ENCODE measurements around the gene CCNY.

Gene CCNY

DNA sequence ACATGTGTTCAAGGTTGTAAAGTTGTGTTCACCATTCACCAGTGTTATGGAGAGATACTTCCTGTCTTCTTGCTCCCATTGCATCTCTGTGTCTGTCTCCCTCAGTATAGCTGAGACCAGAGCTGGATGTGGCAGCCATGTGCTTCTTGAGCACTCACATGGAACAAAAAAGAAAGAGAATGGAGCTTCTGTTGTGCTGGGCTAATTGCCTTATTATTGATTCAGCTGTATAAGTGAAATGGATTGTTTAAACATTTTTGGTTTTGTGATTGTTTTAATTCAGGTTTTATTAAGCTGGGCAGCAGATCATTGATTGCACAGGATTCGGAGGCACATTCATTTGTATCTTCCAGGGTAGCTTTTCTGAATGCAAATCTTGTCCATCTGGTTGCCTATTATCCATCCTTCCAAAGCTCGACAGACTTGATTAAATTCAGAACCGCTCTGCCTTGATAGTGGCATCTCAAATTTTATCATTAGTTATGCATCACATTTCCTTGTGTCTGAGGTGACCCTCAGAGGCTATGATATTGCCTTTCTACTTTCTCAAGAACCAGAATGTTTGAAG lies 119.9 kb downstream of the CCNY start:
- no peak for DNase-seq

DNA sequence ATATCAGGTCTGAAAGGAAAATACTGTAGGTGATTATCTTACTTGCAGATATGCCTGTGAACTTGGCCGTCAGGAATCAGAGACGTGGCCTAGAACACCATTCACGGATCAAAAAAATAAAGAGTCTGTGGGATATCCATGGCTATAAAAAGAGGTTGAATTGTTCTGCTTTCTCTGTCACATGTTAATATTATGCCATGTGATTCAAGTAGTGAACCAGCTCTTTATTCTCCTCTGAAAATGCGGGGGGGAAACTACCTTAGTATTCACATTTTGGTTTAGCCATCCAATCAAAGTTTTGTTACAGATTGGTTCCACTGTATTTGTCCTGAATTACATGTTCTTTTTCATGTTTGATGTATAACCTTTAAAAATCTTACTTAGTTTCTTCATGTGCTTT lies 120.5 kb downstream of the CCNY start:
- no peak for DNase-seq

DNA sequence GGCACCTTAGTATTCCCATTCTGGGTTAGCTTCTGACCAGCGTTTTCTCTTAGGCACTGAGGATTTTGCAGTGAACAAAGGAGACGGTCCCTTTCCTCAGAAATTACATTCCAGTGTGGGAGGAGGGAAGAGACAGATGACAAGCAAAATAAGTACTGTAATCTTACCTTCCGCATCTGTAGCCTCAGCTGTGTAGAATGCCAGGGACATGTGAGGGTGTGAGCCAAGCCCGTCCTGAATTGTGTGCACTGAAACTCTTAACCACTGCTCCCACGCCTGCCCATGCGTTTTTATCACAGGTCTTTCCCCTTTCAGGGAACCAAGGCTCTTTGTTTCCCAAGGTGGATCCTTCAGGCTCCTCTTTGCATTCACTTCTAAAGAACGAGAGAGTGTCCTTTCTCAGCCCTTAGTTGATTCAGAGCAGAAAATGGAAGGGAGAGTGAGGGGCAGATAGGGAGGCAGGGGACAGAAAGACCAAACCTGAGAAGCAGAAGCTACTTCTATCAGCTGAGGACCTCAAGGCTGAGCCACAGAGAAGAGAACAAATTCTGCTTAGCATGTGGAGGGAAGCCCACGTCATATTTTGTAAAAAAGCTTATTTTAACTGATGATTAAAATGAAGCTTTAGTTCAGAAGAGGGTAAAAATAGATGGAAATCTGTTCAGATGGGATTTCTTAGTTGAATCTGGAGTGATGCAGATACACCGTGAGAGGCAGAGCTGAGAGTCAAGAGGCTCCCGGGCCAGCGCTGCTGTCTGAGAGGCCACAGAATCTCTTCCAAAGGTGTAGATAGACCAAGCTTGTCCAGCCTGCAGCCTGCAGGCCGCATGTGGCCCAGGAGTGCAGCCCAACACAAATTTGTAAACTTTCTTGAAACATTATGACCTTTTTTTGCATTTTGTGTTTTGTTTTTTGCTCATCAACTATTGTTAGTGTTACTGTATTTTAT lies 122.5 kb downstream of the CCNY start:
- DNase-seq = no peak

DNA sequence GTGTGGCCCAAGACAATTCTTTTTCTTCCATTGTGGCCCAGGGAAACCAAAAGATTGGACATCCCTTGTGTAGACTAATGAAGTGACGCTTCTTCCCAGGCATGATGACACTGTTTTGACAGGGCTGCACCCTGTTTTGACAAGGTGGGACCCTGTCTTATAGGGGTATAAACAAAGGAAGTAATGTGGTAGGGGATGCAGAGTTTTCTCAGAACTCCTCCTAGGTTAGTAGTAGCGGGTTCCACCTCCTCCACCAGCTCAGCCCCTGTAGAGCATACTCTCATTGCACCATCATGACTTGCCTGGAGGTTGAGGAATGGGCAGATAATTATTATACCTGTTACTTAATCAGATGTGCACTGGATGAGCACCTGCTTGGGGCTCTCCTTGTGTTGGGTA lies 123.1 kb downstream of the CCNY start:
- no peak for DNase-seq

DNA sequence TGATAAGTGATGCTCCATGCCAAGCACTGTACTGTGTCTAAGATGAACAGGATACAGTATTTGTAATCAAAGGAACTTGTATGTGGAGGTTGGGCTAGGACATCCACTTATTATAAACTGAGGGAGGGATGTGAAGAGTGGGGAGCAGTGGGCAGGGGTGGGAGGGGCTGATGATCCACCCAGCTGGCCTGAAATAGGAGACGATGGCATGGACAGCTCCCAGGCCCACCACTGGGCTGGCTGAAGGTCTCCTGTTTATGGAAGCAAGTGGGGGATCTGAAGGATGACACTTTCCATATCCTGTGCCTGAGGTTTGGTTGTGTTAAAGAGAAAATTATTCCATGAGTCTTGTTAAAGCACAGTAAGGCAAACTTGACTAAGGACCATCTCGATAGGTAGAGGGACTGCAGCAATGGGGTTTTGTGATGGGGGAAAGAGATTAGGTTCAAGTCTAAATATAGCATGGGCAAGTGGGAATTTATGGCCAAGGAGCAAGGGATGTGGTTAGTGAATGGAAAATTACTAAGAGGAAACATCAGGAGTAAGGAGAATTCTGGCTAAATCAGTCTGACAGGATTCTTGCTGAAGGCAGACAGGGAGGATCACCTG lies 124.6 kb downstream of the CCNY start:
- no peak for DNase-seq

DNA sequence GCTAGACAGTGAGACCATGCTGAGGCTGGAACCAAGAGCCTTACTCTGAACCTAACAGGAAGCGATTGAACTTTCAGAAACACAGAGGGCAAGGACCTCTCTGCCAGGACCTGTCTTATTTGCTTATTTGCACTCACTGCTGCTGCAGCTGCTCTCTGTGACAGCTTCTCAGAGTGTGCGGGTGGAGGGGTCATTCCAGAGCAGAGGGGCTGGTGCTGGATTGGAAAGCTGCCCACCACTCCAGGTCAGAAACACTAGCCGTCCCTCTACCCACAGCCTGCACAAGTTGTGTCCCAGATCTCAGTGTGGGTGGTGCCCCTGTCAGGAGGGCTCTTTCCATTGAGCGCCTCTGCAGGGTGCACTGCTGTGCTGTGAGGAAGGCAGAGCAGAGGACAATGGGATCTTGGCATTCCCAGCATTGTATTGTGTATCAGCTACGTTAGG lies 126.2 kb downstream of the CCNY start:
- peak in 5 of 14 donors; percentile 26 to 51 (median 40) for DNase-seq

DNA sequence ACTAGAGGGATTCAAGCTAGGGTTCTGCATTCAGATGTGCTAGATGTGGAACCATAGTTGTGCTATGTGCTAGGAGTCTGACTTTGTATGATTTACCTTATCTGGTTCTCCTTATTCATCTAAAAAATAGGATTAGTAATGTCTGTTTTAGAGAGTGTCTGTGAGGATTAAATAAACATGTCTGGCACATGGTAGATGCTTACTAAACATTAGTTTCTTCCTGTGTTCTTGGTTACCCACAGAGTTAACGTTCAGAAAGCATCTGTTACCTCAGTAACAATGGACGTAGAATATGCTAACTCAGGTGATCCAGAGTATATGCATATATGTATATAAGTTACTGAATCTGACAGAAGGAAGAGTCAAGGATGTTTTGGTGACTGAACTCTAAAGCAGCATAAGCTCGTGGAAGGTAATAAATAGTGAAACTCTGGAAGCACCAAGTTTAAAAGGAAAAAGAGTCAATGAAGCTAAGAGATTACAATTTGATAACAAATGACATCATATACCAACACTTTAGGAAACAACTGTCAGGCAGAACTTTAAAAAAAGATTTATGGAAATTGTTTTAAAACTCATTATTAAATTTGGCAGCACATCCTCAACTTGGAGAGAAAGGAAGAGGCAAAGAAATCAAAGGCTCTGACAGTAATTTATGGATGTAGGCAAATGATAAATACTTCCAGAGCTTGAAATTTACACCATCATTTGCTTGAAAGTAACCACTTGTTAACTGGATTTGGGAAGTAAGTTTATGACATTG lies 127.0 kb downstream of the CCNY start:
- DNase-seq = no peak

DNA sequence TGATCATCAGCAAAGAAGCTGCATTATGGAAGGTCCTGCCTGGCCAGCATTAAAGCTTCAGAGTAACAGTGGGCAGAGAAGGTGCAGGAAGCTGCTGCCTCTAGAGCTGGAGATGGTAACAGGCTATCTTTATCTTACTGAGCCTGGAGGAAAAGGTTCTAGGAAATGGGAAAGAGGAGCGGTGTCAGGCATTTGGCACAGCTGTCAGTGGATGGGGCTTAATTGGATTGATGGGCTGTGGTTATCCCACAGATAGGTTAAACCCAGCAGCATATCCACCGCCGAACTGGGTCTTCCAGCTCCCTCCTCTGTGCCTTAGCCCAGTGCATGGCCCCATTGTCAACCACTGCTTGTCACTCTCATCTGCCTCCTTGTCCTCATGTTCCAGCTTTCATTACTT lies 127.6 kb downstream of the CCNY start:
- DNase-seq = no peak

DNA sequence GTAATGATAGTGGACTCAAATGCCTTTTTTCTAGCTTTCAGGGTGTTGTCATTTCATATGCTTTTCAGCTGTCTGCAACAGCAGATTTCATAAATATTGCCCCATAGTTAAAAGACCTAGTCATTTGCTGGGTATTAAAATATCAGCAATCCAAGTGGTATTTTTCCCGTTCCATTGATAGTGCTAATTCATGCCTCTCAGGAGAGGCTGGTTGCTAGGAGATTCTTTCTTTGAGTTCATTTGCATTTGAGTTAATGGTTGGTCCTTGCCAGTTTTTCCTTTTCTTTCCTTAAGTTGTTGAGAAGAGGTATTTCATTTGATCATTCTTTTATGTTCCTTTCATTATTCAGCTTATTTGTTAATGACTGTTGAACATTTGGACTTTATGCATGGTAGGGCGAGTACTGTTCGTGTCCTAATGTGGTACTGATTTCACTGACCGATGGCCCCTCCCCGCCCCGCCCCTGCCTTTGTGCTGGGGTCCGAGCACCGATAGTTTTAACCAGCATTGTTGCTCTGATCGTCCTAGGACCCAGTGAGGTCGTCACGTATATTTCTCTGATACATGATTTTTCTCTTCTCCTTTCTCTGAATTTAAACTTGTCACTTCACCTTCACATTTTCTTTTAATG lies 128.6 kb downstream of the CCNY start:
- DNase-seq = no peak

DNA sequence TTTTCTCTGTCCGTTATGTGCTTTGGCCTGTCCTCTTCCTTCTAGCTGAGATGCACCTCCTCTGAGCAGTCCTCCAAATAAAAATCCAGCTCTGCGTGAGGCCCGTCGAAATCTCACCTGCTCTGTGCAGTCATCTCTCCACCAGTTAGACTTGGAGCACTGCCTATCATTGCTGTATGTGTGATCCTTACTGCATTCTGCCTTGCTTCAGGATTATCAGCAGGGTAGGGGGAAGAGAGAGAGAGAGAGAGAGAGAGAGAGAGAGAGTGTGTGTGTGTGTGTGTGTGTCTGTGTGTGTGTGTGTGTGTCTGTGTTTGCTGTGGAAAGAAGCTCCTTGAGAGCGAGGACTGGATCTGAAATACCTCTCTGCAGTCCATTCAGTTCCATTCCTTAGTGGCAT lies 129.4 kb downstream of the CCNY start:
- peak in 1 of 14 donors; percentile 20 for DNase-seq

DNA sequence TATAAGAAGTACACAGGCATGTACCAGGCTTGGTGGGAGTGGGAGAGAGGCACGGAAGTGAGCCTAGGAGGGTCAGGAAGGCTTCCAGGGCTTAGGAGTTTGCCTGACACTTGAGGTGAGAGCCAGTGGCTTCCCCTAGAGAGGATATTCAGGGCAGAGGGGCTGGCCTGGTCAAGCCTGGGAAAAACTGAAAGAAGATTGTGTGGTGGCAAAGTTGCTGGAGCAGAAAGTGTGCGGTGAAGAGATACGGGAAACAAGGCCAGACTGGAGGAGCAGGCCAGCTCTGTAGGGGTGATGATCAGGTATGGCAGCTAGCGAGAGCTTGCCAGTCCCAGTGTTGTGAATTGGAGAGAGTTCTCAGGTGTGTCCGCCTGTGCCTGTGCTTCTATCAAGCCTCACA lies 129.9 kb downstream of the CCNY start:
- DNase-seq = no peak

DNA sequence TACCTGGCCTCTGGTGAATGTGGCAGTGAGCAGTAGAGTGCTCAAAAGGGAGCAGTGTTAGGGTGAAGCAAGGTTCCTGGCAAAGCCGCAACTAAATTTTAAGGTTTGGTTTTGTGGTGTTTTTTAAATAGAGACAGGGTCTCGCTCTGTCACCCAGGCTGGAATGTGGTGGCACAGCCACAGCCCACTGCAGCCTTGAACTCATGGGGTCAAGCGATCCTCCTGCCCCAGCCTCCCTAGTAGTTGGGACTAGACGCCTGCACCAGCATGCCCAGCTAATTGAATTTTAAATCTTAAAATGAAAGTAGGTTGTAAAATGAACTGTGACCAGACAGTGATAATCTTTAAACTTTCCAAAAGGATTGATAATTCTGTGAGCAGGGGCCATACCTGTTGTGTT lies 130.4 kb downstream of the CCNY start:
- DNase-seq = no peak

DNA sequence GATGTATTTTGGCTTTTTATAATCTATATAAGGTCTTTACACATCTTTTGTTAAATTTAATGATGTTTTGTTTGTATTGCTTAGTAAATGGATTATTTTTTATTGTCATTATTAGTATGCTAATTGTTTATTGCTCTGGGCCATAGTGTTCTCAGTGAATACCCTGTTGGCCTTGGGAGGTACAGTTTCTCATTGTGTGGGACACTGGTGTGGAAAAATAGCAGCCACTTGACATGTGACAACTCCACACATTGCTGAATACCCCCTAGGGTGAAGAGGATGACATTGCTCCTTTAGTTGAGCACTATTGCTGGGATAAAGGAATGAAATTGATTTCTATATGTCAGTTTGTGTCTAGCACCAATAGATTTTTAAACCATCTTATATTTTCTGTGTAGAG lies 130.9 kb downstream of the CCNY start:
- no peak for DNase-seq

DNA sequence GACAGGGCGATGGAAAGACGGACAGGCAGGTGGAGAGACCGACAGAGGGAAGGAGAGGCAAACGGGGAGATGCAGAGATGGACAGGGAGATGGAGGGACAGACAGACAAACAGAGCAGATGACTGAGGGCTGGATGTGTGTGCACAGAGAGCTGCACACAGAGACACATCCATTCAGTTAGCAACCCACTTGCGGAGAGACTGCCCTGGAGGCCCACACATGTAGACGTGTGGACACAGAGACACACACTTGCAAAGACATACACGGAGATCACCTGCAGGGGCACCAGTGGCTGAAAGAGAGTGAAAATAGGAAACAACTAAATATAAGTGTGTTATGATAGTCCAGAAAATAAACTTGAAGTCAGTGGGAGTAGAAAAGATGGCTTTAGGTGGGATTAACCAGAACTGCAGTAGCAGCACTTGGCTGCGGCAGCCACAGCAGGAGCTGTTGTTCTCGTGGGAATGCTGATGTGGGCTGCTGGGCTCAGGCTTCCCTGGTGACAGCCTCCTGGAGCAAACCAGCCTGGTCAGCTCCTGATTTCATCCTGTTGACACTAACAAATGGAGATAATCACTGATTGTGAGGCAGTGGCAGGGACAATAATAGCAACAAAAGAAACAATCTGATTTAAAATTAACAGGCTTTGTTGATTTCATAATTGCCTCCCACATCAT lies 134.1 kb downstream of the CCNY start:
- peak in 3 of 14 donors; percentile 27 to 38 (median 30) for DNase-seq

DNA sequence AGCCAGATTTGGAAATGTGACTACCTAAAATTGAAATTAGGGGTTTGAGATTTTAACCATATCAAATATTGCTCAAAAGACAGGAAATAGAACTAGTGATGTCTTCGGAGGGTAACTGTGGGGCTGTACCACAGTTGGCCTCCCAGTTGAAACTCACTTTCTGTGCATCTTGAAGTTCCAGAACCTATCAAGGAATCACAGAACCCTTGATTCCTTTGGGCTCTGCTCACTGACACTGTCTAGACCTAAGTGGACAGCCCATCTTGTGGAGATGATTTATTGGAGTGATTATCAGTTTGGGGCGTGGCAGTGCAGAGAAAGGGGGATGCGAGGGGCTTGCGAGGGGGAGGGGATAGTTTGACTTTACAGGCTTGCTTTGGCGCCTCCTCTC lies 134.6 kb downstream of the CCNY start:
- DNase-seq = no peak

DNA sequence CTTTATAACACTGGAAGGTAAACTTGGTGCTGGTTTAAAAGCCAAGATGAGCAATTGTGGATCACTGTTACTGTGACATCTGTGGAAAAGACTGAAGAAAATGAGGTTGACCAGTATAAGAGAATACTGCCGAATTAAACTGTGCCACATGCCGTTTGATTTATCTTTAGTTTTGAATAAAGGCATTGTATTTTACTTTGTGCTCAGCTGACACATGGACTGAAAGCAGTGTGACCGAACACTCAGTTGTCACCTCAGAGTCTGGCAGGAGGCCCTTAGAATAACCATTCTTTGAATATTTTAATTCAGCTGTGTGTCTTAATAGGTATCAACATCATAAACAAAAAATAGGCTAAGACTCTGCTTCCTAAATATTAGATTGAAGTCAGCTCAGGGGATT lies 135.1 kb downstream of the CCNY start:
- DNase-seq = no peak

DNA sequence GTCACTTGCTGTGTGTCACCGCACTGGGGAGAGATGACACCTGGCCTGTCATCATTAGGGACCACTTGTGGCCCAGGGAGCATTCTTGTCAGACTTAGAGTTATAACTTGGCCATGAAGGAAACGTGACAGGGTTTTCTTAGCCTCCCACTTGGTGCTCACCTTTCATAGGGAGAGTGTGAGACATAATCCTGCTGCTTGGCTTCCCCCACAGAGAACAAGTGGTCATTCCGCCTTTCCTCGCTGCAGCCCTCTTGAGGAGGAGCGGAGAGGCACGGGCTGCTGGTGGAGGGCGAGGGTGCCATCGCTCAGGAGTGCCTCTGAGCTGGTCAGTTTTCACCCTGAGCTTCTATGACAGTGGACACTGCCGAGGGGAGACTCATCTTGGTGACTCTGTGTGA lies 143.8 kb downstream of the CCNY start:
- DNase-seq = no peak

DNA sequence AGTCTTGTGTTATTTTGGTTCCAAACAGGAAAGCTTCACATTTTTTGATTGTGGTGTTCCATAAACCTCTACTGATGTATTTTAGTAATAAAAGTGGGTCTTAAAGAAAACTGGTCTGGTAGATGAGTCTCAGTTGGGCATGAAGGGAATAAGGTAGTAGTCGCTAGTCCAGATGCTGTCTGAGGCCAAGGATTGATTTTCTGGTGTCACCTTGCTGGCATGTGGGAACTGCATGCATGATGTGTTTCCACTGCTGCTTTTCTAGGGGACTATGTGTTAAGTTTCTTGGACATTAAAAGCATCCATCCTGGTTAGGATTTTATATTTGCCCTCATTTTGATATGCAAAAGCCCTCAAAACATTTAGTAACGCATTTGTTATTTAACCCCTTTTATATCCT lies 145.1 kb downstream of the CCNY start:
- no peak for DNase-seq

DNA sequence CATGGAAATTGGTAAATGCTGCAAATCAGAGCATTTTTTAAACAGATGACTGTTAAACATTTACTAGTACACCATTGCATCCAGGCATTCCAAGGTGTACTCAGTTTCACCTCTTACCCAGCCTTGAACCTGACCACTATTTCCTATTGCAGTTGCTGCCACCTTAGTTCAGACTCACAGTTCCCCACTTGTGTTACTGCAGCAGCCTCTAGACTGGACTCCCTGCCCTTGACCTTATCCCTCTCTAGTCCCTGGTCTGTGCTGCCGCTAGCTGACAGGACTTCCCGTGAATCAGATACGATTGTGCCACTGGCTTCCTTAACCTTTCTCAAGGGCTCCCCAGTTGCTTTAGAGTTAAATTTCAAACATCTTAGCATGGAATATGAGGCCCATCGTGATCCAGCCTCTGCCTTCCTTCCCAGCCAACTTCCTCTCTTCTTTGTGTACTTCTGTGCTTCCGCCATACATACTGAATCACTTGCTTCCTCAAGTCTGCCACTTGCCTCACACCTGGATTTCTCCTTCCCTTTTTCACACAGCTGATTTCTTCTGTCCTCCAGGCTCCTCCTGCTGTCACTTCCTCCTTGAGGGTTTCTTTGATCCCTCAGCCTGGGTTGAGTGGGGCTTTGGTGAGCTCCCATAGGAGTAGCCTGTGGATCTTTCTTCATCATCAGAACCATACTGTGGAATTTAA lies 150.1 kb downstream of the CCNY start:
- DNase-seq = no peak

DNA sequence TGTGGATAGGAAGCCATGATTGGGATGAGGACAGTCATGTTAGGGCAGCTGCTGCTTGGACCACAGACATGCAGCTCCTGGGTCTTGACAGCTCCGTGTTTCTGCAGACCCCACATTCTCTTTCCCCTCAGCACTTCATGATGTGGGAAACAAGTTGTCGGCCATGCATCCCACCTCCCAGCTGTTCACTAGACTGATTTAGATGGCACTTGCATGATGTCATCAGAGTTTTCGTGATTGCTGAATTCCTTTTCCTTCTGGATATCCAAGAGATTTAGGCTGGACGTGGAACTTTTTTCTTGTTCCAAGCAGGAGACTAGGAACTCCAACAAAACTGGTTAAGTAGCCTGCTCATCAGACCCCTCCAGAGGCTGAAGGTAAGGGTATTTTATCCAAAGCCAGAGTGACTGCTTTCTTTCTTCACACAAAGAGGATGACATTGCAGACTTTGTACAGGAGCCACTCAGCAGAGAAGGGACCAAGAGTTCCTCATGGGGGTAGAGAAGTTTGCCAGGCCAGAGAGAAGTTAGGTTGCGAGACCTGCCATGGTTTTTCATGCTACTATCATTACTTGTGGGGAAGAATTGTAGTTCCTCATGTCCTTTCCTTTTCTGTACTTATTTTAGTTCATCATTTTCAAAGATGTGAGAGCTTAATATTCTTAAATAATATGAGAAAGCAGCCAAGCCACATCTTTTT lies 151.2 kb downstream of the CCNY start:
- DNase-seq = no peak

DNA sequence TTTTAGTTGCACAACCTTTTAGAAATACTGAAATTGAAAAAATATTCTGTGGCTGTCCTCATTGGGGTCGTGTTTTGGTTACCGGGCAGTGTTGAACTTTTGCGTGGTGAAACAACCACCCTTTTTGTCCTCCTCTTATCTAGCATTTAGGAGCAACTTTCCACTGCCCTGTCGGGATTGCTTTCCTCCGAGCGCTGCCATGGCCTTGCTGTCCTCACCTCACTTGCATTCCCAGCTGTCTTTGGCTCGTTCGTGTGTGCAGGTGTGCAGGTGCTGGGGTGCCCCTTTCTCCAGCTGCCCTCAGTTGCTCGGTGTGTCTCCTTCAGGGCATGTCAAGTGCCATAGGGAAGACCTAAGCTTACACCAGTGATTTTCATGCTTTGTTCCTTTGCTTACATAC lies 151.9 kb downstream of the CCNY start:
- no peak for DNase-seq
